ENCODE data around the gene DERL3.

Gene DERL3

DNA sequence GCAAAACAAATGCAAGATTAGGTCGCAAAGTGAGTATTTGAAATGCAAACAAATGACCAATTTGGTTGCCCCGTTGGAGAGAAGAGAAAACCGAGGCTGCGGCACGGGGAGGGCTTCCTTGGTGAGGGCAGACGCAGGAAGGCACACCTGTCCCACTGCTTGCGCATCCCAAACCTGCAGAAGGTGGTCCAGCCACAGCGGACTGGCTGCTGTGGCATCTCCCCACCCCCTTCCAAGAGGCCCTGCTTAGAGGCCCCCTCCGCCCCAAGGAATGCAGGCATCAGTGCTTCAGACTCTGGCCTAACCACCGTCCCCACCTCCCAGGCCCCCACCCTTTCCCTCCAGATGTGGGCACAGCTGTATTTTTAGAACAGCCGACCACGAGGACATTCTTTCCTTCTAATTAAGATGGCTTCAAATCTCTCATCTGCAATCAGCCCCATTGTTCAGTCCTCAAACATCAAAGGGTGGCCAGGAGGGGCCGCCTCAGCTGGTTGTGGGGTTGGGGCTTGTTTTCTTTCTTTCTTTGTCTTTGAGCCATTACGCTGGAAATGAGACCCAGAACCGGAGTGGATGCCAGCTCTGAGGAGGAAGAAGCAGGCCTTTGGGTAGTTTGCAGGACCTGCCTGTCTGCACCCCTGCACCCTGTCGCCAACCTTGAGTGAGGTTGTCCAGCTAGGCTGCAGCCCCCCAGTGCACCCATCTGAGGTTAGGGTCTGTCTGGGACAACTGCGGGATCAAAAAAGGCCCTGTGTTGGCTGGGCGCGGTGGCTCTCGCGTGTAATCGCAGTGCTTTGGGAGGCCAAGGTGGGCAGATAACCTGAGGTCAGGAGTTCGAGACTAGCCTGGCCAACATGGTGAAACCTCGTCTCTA is 9.4 kb upstream of the DERL3 start:
- peak overlapping the region in 1 of 3 experiments; percentile 41 for H3K4me3 Mint-ChIP-seq
- TF ChIP-seq, protein P1, sequence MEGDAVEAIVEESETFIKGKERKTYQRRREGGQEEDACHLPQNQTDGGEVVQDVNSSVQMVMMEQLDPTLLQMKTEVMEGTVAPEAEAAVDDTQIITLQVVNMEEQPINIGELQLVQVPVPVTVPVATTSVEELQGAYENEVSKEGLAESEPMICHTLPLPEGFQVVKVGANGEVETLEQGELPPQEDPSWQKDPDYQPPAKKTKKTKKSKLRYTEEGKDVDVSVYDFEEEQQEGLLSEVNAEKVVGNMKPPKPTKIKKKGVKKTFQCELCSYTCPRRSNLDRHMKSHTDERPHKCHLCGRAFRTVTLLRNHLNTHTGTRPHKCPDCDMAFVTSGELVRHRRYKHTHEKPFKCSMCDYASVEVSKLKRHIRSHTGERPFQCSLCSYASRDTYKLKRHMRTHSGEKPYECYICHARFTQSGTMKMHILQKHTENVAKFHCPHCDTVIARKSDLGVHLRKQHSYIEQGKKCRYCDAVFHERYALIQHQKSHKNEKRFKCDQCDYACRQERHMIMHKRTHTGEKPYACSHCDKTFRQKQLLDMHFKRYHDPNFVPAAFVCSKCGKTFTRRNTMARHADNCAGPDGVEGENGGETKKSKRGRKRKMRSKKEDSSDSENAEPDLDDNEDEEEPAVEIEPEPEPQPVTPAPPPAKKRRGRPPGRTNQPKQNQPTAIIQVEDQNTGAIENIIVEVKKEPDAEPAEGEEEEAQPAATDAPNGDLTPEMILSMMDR (IDR thresholded peaks at IDR 0.05; ENCODE audit: unreplicated experiment in 3 of 3): no peak
- H3K27me3 Mint-ChIP-seq (ENCODE audit: low read depth): no peaks in the 10 kb centered on the region
- H3K9me3 Mint-ChIP-seq: no peaks in the 10 kb centered on the region
- H3K27ac Mint-ChIP-seq: peak overlapping the region; percentile 33 to 57 (median 42)
- peaks cover 43% of the 10 kb centered on the region for H3K4me1 Mint-ChIP-seq
- no peaks in the 10 kb centered on the region for H3K36me3 Mint-ChIP-seq (ENCODE audit: low read depth)

DNA sequence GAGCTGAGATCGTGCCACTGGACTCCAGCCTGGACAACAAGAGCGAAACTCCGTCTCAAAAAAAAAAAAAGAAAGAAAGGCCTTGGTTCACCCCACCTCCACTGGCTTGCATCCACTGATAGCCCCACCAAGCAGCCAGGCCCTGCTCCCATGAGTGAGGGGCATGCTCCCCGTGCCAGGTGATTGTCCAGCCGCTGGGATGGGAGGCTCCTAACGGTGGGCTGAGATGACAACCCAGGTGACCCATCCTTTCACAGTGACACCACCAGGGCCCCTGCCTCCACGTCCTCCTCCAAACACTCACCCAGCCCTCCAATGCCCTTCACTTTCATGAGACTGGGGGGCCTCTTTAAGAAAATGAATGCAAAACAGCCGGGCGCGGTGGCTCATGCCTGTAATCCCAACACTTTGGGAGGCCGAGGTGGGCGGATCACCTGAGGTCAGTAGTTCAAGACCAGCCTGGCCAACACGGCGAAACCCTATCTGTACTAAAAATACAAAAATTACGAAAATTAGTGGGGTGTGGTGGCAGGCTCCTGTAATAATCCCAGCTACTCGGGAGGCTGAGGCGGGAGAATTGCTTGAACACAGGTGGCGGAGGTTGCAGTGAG is 8.6 kb upstream of the DERL3 start:
- no peaks in the 10 kb centered on the region for H3K9me3 Mint-ChIP-seq
- peaks cover 50% of the 10 kb centered on the region for H3K4me1 Mint-ChIP-seq
- no peaks in the 10 kb centered on the region for H3K27me3 Mint-ChIP-seq (ENCODE audit: low read depth)
- peak overlapping the region in 1 of 3 experiments; percentile 42 for H3K27ac Mint-ChIP-seq
- H3K36me3 Mint-ChIP-seq (ENCODE audit: low read depth): no peaks in the 10 kb centered on the region
- TF ChIP-seq, protein P1 (IDR thresholded peaks at IDR 0.05; ENCODE audit: unreplicated experiment in 3 of 3): no peak
- no peak overlapping the region for H3K4me3 Mint-ChIP-seq

DNA sequence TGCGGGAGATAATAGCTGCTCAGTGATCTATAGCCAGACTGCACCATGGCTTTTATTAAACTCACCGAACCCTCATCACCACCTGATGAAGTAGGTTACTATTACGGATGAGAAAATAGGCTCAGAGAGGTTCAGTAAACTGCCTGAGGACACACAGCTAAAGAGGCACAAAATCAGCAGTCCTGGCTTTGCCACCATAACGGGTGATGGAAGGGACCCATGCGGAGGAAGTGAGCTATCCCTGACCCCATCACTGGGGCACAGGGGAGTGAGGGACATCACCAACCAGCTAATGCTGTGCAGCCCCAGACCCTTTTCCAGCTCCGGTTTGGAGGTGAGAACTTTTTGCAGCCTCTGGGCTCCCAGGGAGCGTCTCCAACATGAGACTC is 7.3 kb upstream of the DERL3 start:
- peaks cover 62% of the 10 kb centered on the region for H3K4me1 Mint-ChIP-seq
- no peaks in the 10 kb centered on the region for H3K9me3 Mint-ChIP-seq
- H3K4me3 Mint-ChIP-seq: peak overlapping the region in 1 of 3 experiments; percentile 41
- TF ChIP-seq, protein P1 (IDR thresholded peaks at IDR 0.05; ENCODE audit: unreplicated experiment in 3 of 3): no peak
- H3K36me3 Mint-ChIP-seq (ENCODE audit: low read depth): no peaks in the 10 kb centered on the region
- no peaks in the 10 kb centered on the region for H3K27me3 Mint-ChIP-seq (ENCODE audit: low read depth)
- H3K27ac Mint-ChIP-seq: peak overlapping the region; percentile 92 to 97 (median 96)

DNA sequence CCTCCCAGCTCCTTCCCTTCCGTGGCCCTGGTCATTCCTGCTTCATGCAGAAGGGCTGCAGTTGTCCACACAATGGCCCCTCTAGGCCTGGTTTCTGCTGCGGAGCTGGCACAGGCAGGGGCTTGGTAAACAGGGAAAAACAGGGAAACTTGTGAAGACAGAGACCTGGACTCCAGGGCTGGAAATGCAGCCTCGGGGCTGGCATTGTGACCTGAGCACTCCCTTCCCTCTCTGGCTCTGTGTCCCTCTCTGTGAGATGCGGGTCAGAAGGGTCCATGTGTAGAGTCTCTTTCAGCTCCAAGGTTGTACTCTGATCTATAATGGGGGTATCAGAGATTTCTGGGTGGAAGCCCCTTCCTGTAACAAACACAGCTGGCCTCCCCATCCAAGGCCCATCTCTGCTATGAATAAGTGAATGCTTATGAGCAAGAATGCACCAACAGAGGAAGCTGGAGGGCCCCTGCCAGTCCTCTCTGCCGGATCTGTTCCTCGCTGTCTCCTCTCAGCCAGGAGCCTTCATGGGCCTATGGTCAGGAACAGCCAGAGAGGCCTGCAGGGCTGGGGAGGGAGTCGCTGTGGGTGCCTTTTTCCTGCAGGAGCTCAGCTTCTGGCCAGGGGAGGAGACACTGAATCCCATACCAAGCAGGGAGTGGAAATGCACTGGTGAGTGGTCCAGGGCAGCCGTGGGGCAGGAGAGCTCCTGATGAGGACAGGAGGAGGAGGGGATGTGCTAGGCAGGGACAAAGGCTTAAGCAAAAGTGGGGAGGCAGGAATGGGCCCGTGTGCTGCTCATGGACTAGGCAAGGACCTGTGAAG is 6.7 kb upstream of the DERL3 start:
- no peaks in the 10 kb centered on the region for H3K36me3 Mint-ChIP-seq (ENCODE audit: low read depth)
- peak overlapping the region; percentile 92 to 97 (median 96) for H3K27ac Mint-ChIP-seq
- H3K4me1 Mint-ChIP-seq: peaks cover 67% of the 10 kb centered on the region
- TF ChIP-seq, protein P1 (IDR thresholded peaks at IDR 0.05; ENCODE audit: unreplicated experiment in 3 of 3): no peak
- no peaks in the 10 kb centered on the region for H3K27me3 Mint-ChIP-seq (ENCODE audit: low read depth)
- H3K9me3 Mint-ChIP-seq: no peaks in the 10 kb centered on the region
- H3K4me3 Mint-ChIP-seq: peak overlapping the region in 1 of 3 experiments; percentile 41

DNA sequence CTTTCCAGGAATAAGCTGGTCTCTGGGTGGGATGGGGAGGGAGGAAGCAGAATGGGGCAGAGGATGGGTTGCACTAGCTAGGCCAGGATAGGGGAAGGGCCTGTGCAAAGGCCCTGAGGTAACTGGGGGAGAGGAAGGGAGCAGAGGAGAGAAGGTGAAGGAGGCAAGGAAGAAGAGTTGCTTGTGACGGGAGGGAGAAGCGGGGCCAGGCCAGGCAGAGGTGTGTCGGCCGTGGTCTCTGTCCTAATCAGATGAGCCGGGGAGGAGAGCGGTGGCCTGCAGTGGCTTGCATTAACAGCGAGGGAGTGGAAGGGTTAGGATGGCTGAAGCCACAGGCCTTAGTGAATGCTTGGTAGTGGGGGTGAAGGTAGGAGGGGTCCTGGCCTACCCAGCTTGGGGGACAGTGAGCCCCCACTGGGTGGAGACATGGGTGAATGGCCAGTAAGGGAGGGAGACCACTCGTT is 6.0 kb upstream of the DERL3 start:
- H3K27ac Mint-ChIP-seq: peak overlapping the region; percentile 92 to 97 (median 96)
- no peaks in the 10 kb centered on the region for H3K9me3 Mint-ChIP-seq
- no peaks in the 10 kb centered on the region for H3K36me3 Mint-ChIP-seq (ENCODE audit: low read depth)
- H3K4me3 Mint-ChIP-seq: peak overlapping the region in 2 of 3 experiments; percentile 29 to 56
- TF ChIP-seq, protein P1 (IDR thresholded peaks at IDR 0.05; ENCODE audit: unreplicated experiment in 3 of 3): no peak
- no peaks in the 10 kb centered on the region for H3K27me3 Mint-ChIP-seq (ENCODE audit: low read depth)
- peaks cover 68% of the 10 kb centered on the region for H3K4me1 Mint-ChIP-seq
